ENCODE measurements around the gene GEMIN4.

GEMIN4 gene

GRCh38 chr17:752002-752619 is at the start of gene GEMIN4:
TSS of gene GEMIN4 (minus strand) at chr17:752264. CDS start at chr17:752142, 122 bp downstream.
- H3K9me3 ChIP-seq (ENCODE audit: control insufficient read depth, insufficient read depth, low read depth, low read length), result no peaks in the 10 kb centered on the region
- peaks cover 10 to 45% of the 10 kb centered on the region in 2 experiments; a peak in 2 of 3 replicates for H3K36me3 ChIP-seq (ENCODE audit: control insufficient read depth in 2 of 2, insufficient read depth in 1 of 2, low read length in 2 of 2)
- peak within 1 kb of the TSS; percentile 90 for H3K27ac ChIP-seq (ENCODE audit: extremely low read depth, low read depth, low read length)
- peaks cover 3% of the 10 kb centered on the region; the same call in 1 of the 2 replicates for H3K4me1 ChIP-seq (ENCODE audit: control insufficient read depth, insufficient read depth, low read length)
- ChIA-PET CTCF (interaction anchor here (0.6 to 1.5 kb wide), 12 partner anchors 8 to 318 kb away, joined by 3 to 5 read pairs (median 4); partner anchors contain the start of genes NXN and VPS53), POLR2A (interaction anchor here (0.5 to 1.0 kb wide), 6 partner anchors 10 to 787 kb away, joined by 3 to 7 read pairs (median 4); no protein-coding TSS in a partner anchor)
- peak within 1 kb of the TSS; percentile 65 for H3K4me3 ChIP-seq (ENCODE audit: low read depth, low read length)
- TF ChIP-seq ZSCAN4 (tag by site-specific recombination; IDR thresholded peaks at IDR 0.05), result no peak
- peak; percentile 28; the same call in 1 of the 2 replicates for TF ChIP-seq ZNF394 (tag by site-specific recombination; IDR thresholded peaks at IDR 0.05; ENCODE audit: borderline replicate concordance)
- no peak for TF ChIP-seq WT1 (tag by site-specific recombination; IDR thresholded peaks at IDR 0.05)
- no peak for TF ChIP-seq ZNF544 (tag by site-specific recombination; IDR thresholded peaks at IDR 0.05)
- peak; percentile 65 for TF ChIP-seq YY2 (tag by site-specific recombination; IDR thresholded peaks at IDR 0.05)
- peak; percentile 97 for TF ChIP-seq ZBTB7A (tag by site-specific recombination; IDR thresholded peaks at IDR 0.05; ENCODE audit: low read depth)
- TF ChIP-seq, protein P1, sequence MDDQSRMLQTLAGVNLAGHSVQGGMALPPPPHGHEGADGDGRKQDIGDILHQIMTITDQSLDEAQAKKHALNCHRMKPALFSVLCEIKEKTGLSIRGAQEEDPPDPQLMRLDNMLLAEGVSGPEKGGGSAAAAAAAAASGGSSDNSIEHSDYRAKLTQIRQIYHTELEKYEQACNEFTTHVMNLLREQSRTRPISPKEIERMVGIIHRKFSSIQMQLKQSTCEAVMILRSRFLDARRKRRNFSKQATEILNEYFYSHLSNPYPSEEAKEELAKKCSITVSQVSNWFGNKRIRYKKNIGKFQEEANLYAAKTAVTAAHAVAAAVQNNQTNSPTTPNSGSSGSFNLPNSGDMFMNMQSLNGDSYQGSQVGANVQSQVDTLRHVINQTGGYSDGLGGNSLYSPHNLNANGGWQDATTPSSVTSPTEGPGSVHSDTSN (CRISPR knock-in tag; IDR thresholded peaks at IDR 0.05), result peak; percentile 85; the same call in 1 of the 2 replicates
- TF ChIP-seq ZBTB1 (tag by site-specific recombination; IDR thresholded peaks at IDR 0.05), result peak; percentile 57; the same call in 1 of the 2 replicates
- TF ChIP-seq ZFP41 (tag by site-specific recombination; IDR thresholded peaks at IDR 0.05; ENCODE audit: borderline replicate concordance), result no peak
- TF ChIP-seq ZNF174 (tag by site-specific recombination; IDR thresholded peaks at IDR 0.05), result no peak
- TF ChIP-seq, protein P2, sequence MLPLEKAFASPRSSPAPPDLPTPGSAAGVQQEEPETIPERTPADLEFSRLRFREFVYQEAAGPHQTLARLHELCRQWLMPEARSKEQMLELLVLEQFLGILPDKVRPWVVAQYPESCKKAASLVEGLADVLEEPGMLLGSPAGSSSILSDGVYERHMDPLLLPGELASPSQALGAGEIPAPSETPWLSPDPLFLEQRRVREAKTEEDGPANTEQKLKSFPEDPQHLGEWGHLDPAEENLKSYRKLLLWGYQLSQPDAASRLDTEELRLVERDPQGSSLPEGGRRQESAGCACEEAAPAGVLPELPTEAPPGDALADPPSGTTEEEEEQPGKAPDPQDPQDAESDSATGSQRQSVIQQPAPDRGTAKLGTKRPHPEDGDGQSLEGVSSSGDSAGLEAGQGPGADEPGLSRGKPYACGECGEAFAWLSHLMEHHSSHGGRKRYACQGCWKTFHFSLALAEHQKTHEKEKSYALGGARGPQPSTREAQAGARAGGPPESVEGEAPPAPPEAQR (tag by site-specific recombination; IDR thresholded peaks at IDR 0.05), result 0 out of 2 replicates have a peak, but pooled peaks have one; percentile 5
- TF ChIP-seq MYNN (tag by site-specific recombination; IDR thresholded peaks at IDR 0.05; ENCODE audit: borderline replicate concordance), result no peak
- no peak for TF ChIP-seq PRDM6 (tag by site-specific recombination; IDR thresholded peaks at IDR 0.05)
- TF ChIP-seq ZNF214 (tag by site-specific recombination; IDR thresholded peaks at IDR 0.05; ENCODE audit: borderline replicate concordance), result no peak
- TF ChIP-seq ZNF19 (tag by site-specific recombination; IDR thresholded peaks at IDR 0.05; ENCODE audit: low read depth), result no peak
- no peak for TF ChIP-seq ZNF266 (tag by site-specific recombination; IDR thresholded peaks at IDR 0.05; ENCODE audit: low read depth)
- no peak for TF ChIP-seq SCRT1 (tag by site-specific recombination; IDR thresholded peaks at IDR 0.05; ENCODE audit: borderline replicate concordance)
- TF ChIP-seq ZEB2 (tag by site-specific recombination; IDR thresholded peaks at IDR 0.05), result peak; percentile 84
- no peak for TF ChIP-seq ZNF341 (tag by site-specific recombination; IDR thresholded peaks at IDR 0.05; ENCODE audit: low read depth)
- TF ChIP-seq ZNF239 (tag by site-specific recombination; IDR thresholded peaks at IDR 0.05), result no peak
- peak; percentile 41; the same call in 1 of the 2 replicates for TF ChIP-seq ZSCAN30 (tag by site-specific recombination; IDR thresholded peaks at IDR 0.05)
- peak; percentile 95 for TF ChIP-seq ZBTB26 (tag by site-specific recombination; optimal IDR thresholded peaks at IDR 0.05)
- no peak for TF ChIP-seq ZNF513 (tag by site-specific recombination; IDR thresholded peaks at IDR 0.05)
- no peak for TF ChIP-seq ZNF529 (tag by site-specific recombination; IDR thresholded peaks at IDR 0.05; ENCODE audit: insufficient replicate concordance)
- TF ChIP-seq ZNF623 (tag by site-specific recombination; IDR thresholded peaks at IDR 0.05), result no peak
- TF ChIP-seq KLF7 (tag by site-specific recombination; IDR thresholded peaks at IDR 0.05; ENCODE audit: borderline replicate concordance), result peak; percentile 73; the same call in 1 of the 2 replicates
- peak; percentile 77; the same call in 1 of the 2 replicates for TF ChIP-seq ZNF610 (tag by site-specific recombination; IDR thresholded peaks at IDR 0.05; ENCODE audit: borderline replicate concordance)
